Heart right ventricle (tissue), 16 donors: Measurements from ENCODE around the gene RIOX2. TPM values are rescaled to one million over a fixed set of nuclear protein-coding genes. Genes with fewer than 3 reads are reported as not detected.

Source experiments
- ATAC-seq, 8 donors: fragments of 200-7000 bp; cut with Tn5 transposase; one replicate each; pipeline ENCODE4 v1.9.1; 2020; ENCODE audit warnings: mild to moderate bottlenecking in 8 of 8, moderate library complexity in 8 of 8, moderate number of reproducible peaks in 1 of 8
- DNase-seq, 2 donors: peaks; one replicate each; pipeline ENCODE4 v3.0.0-alpha.2; 2020
- H3K27ac ChIP-seq, 10 donors: fragments of 200-600 bp; sonication (generic) in 2 of 10; one replicate each; pipeline versions ENCODE4 v1.5.0 to v1.8.0; 2020 to 2022; ENCODE audit warnings: mild to moderate bottlenecking in 3 of 10
- H3K27me3 ChIP-seq, 7 donors: fragments of 200-600 bp; one replicate each; pipeline ENCODE4 v1.8.0; 2021 to 2022; ENCODE audit warnings: mild to moderate bottlenecking in 2 of 7
- H3K36me3 ChIP-seq, 9 donors: fragments of 200-600 bp; sonication (generic) in 1 of 9; one replicate each; pipeline versions ENCODE4 v1.5.0 to v1.8.0; 2020 to 2022; ENCODE audit warnings: mild to moderate bottlenecking in 2 of 9
- H3K4me1 ChIP-seq, 9 donors: fragments of 200-600 bp; sonication (generic) in 1 of 9; one replicate each; pipeline versions ENCODE4 v1.5.0 to v1.8.0; 2020 to 2022; ENCODE audit warnings: mild to moderate bottlenecking in 4 of 9
- H3K4me3 ChIP-seq, 10 donors: fragments of 200-600 bp; sonication (generic) in 2 of 10; one replicate each; pipeline versions ENCODE4 v1.5.0 to v1.8.0; 2020 to 2022; ENCODE audit warnings: mild to moderate bottlenecking in 7 of 10, moderate library complexity in 2 of 10
- H3K9me3 ChIP-seq, 11 donors: fragments of 200-600 bp in 10 of 11; sonication (generic) in 2 of 11; one replicate each; pipeline versions ENCODE4 v1.5.0 to v1.8.0; 2013 to 2022; ENCODE audit warnings: mild to moderate bottlenecking in 2 of 11, control low read depth in 1 of 11, moderate library complexity in 1 of 11
- WGBS, 2 donors: extraction: QIAGEN DNeasy Blood & Tissue Kit; methylation state at CpG; one replicate each; pipeline ENCODE4 v1.1.7; 2013; ENCODE audit warnings: inconsistent platforms in 1 of 2; 5-methylcytosine and 5-hydroxymethylcytosine counted together
- intact Hi-C, 10 donors: fragments of 100-400 bp; cut with DNase I; formaldehyde crosslinking; loops; one replicate each; pipeline versions ENCODE4 v1.11.1 to v1.14.2; 2022
- polyA plus RNA-seq, 2 donors: library from polyadenylated mRNA; stranded (reverse); fragments of 200-250 nt; gene quantifications; one replicate each; pipeline ENCODE4 v1.2.3, GENCODE V29; 2013
- total RNA-seq, 10 donors: library from RNA; stranded (reverse); fragmentation: NEBNext Ultra II Directional in 3 of 10; extraction: Animal tissue kit (Norgen Biotek cat#: 25700) in 3 of 10; gene quantifications; one replicate each; pipeline versions ENCODE4 v1.2.1 to v1.2.4, GENCODE V29; 2021 to 2023
- TF ChIP-seq, protein P1 (sequence below), 9 donors: fragments of 200-600 bp; sonication (generic) in 2 of 9; IDR thresholded peaks; one replicate each; pipeline versions ENCODE4 v1.5.0 to v1.8.0; 2021 to 2022; ENCODE audit warnings: antibody characterized with exemption in 9 of 9, mild to moderate bottlenecking in 5 of 9, moderate library complexity in 1 of 9
- donor health status: Arrhythmogenic right ventricular cardiomyopathy.
- donor health status: ischemic (EF 13 %, LVEDD 7.1; RV severe dilation, severe dysfunction).
- donor health status: healthy with polysubstance abuse.
- donor health status: DM: no; HTN: yes; CAD: no.
- donor health status: DM: no; HTN: no; CAD: no.
- donor health status: ischemic (EF 25% LVEDD 6.9; RV normal size, moderate dysfunction).
- donor health status: ischemic (EF 25% LVEDD 5.7; RV mildly dilated, moderate dysfunction).
- donor health status: healthy.
- donor health status: DM: yes; HTN: yes; CAD: no.
- donor health status: Ischemic cardiomyopathy.
- donor health status: ischemic (EF 35%, LVEDD 5.7; RV mildly dilated, moderate dysfunction).
- donor health status: nonischemic (EF 11% LVEDD 7.7; RV severe dilation, severe dysfunction).
- donor health status: DM: yes; HTN: yes; CAD: no.
- donor health status: PGD.
- donor health status: ischemic (EF 29% LVEDD 5.4; RV normal size, mild dysfunction).
- donor health status: nonischemic (EF 23%, LVEDD 6.1; RV moderate dilation, normal function).

The RIOX2 gene
- total and polyA plus RNA-seq, 12 donors = 8.4 to 15.8 (median 12.0) TPM

DNA sequence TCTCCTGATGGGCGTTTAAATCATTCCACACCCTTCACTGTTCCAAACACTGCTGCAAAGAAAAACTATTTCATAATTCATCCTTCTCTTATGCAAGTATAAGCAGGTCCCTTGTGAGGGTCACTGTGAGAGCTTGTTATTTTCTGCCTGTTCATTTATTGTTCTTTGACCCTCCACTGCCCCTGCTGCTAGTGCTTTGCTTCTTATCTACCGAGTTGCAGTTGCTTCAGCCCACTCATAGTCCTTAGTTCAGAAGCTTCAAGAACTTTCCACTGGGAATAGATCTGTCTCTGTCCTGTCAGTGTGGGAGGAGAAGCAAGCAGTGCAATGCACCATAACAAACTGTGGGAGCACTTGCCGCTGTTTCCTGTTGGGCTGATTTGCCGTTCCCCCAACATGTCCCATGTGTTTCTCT, 39.8 kb downstream of the RIOX2 start:
- ATAC-seq (peak; percentile 69 to 85 (median 81)), DNase-seq (peak in 1 of 2 donors; percentile 22)
- TF ChIP-seq, protein P1, sequence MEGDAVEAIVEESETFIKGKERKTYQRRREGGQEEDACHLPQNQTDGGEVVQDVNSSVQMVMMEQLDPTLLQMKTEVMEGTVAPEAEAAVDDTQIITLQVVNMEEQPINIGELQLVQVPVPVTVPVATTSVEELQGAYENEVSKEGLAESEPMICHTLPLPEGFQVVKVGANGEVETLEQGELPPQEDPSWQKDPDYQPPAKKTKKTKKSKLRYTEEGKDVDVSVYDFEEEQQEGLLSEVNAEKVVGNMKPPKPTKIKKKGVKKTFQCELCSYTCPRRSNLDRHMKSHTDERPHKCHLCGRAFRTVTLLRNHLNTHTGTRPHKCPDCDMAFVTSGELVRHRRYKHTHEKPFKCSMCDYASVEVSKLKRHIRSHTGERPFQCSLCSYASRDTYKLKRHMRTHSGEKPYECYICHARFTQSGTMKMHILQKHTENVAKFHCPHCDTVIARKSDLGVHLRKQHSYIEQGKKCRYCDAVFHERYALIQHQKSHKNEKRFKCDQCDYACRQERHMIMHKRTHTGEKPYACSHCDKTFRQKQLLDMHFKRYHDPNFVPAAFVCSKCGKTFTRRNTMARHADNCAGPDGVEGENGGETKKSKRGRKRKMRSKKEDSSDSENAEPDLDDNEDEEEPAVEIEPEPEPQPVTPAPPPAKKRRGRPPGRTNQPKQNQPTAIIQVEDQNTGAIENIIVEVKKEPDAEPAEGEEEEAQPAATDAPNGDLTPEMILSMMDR (IDR thresholded peaks at IDR 0.05) = no peak
- 56 to 58% methylated on average over 4 of the region's 4 CpGs for WGBS, 2 donors
- no peaks in the 10 kb centered on the region for H3K27me3 ChIP-seq
- no peak overlapping the region for H3K4me3 ChIP-seq
- peak overlapping the region in 5 of 10 donors; percentile 9 to 36 (median 18) for H3K27ac ChIP-seq
- H3K9me3 ChIP-seq = peaks cover 0 to 6% (median 0%) of the 10 kb centered on the region in 11 donors
- intact Hi-C loops = loop anchor here in 1 of 10 donors (10.0 kb wide), 1 partner anchor 82 kb away; no protein-coding TSS in a partner anchor
- H3K36me3 ChIP-seq = peaks cover 0 to 98% (median 31%) of the 10 kb centered on the region in 9 donors
- H3K4me1 ChIP-seq = peaks cover 0 to 29% (median 3%) of the 10 kb centered on the region in 9 donors

DNA sequence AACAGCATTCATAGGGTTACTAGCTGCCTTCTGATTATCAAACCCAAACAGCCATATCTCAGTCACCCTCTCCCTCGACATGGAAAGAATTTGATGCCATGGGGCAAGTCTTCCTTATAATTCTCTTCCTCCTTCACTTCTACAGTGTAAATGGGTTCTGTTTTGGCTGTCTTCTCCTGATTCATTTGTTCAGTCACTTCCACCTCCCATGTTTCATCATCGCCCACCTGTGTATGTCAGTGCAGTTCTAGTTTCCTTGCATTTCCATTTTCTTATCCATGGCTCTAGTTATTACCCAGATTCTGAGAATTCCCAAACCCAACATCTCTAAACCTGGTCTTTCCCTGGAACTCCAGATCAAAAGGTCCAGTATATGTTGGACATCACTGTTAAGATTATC, 41.0 kb downstream of the RIOX2 start:
- Histone ChIP-seq H3K27me3 (no peaks in the 10 kb centered on the region), H3K4me3 (no peak overlapping the region), H3K9me3 (peaks cover 0 to 12% (median 0%) of the 10 kb centered on the region in 11 donors), H3K36me3 (peaks cover 0 to 98% (median 31%) of the 10 kb centered on the region in 9 donors), H3K27ac (peak overlapping the region in 1 of 10 donors; percentile 33), H3K4me1 (peaks cover 0 to 29% (median 3%) of the 10 kb centered on the region in 9 donors)
- ATAC-seq (no peak), DNase-seq (no peak)
- 60 to 63% methylated on average over 2 of the region's 2 CpGs for WGBS, 2 donors
- intact Hi-C loops = loop anchor here in 1 of 10 donors (10.0 kb wide), 1 partner anchor 84 kb away; no protein-coding TSS in a partner anchor
- TF ChIP-seq, protein P1 (IDR thresholded peaks at IDR 0.05) = no peak

DNA sequence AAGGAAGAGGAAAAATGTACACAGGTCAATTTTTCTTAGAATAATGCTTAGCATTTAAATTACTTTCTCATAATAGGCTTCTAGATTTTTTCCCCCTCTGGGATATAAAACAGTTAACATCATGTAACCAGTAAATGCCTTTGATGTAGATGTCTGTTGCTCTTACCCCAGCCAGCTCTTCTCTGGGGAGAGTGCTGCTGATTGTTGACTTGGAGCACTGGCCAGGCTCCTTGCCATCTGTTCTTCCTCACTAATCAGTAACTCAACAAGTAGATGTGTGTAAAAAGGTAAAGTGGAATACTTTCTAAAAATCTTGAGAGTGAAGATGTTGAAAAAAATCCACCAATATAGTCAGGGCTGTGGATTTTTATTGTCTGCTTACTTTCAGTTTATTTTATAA, 42.2 kb downstream of the RIOX2 start:
- Histone ChIP-seq H3K27me3 (no peaks in the 10 kb centered on the region), H3K4me3 (no peak overlapping the region), H3K4me1 (peaks cover 0 to 29% (median 3%) of the 10 kb centered on the region in 9 donors), H3K9me3 (peaks cover 0 to 12% (median 0%) of the 10 kb centered on the region in 11 donors), H3K36me3 (peaks cover 0 to 98% (median 22%) of the 10 kb centered on the region in 9 donors), H3K27ac (no peak overlapping the region)
- peak in 2 of 8 donors; percentile 48 to 58 for ATAC-seq
- no peak for DNase-seq
- TF ChIP-seq, protein P1 (IDR thresholded peaks at IDR 0.05) = no peak
- intact Hi-C loops = loop anchor here in 1 of 10 donors (10.0 kb wide), 1 partner anchor 85 kb away; no protein-coding TSS in a partner anchor

DNA sequence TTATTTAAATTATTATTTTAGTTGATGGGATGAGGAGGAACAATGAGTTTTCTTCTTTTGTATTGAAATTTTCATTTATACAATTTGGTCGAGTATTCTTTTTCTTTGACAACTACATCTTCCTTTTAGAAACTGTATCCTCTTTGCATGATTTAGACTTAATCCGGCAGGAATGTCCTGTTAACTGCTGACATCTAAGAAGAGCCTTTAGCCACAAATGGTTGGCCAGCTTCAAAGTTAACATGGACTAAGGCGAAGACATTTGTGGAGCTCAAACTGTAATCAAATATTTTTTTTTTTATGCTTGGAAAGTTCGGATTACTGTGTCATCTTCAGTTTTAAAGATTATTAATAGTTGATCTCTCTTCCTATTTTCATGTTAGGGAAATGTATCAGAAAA, 43.2 kb downstream of the RIOX2 start:
- peaks cover 0 to 98% (median 23%) of the 10 kb centered on the region in 9 donors for H3K36me3 ChIP-seq

More for the DNA sequence above, 43.2 kb downstream of the RIOX2 start:
- H3K27ac ChIP-seq = no peak overlapping the region
- H3K27me3 ChIP-seq = no peaks in the 10 kb centered on the region
- peaks cover 0 to 12% (median 0%) of the 10 kb centered on the region in 11 donors for H3K9me3 ChIP-seq
- 80 to 82% methylated on average over 4 of the region's 4 CpGs for WGBS, 2 donors
- no peak for DNase-seq
- peaks cover 0 to 29% (median 3%) of the 10 kb centered on the region in 9 donors for H3K4me1 ChIP-seq
- H3K4me3 ChIP-seq = no peak overlapping the region
- intact Hi-C loops = no loop called here
- ATAC-seq = no peak
- TF ChIP-seq, protein P1 (IDR thresholded peaks at IDR 0.05) = no peak
